Ascending aorta (tissue), 2 donors: ENCODE measurements around the gene RFTN1. TPM values are rescaled to one million over a fixed set of nuclear protein-coding genes. Genes with fewer than 3 reads are reported as not detected.

Experiments
- DNase-seq, 2 donors: peaks; one replicate each; pipeline ENCODE4 v3.0.0-alpha.2; 2019; ENCODE audit warnings: low spot score in 2 of 2
- H3K27ac ChIP-seq, 2 donors: fragments of 200-600 bp; sonication (generic); one replicate each; pipeline ENCODE4 v1.5.1; 2016 to 2017; ENCODE audit warnings: mild to moderate bottlenecking in 1 of 2
- H3K27me3 ChIP-seq: fragments of 200-600 bp; sonication (generic); one replicate; pipeline ENCODE4 v1.5.1; 2017
- H3K36me3 ChIP-seq, 2 donors: fragments of 200-600 bp; sonication (generic); one replicate each; pipeline ENCODE4 v1.5.1; 2016
- H3K4me1 ChIP-seq, 2 donors: fragments of 200-600 bp; sonication (generic); one replicate each; pipeline ENCODE4 v1.5.1; 2016 to 2017; ENCODE audit warnings: mild to moderate bottlenecking in 1 of 2
- H3K4me3 ChIP-seq, 2 donors: fragments of 200-600 bp; sonication (generic); one replicate each; pipeline ENCODE4 v1.5.1; 2016 to 2017; ENCODE audit warnings: mild to moderate bottlenecking in 1 of 2
- H3K9me3 ChIP-seq, 2 donors: fragments of 200-600 bp; sonication (generic); one replicate each; pipeline ENCODE4 v1.5.1; 2016
- intact Hi-C: fragments of 100-400 bp; cut with DNase I; formaldehyde crosslinking; loops from one replicate; pipeline ENCODE4 v1.15.1; 2023
- total RNA-seq: library from RNA; depleted of rRNA; stranded (reverse); fragments of >200 nt; gene quantifications from one replicate; pipeline ENCODE4 v1.1.0, GENCODE V29; 2016
- TF ChIP-seq, protein P1 (sequence below), 3 experiments: fragments of 200-600 bp in 2 of 3; fragments of 450-650 bp in 1 of 3; sonication (generic) in 2 of 3; IDR thresholded peaks; one replicate each; pipeline ENCODE4 v1.5.1; 2016 to 2019; ENCODE audit warnings: antibody characterized with exemption in 3 of 3, mild to moderate bottlenecking in 1 of 3, moderate library complexity in 1 of 3

The RFTN1 gene
- total RNA-seq, 1 donor from 2014 or later: 72.6 TPM

DNA sequence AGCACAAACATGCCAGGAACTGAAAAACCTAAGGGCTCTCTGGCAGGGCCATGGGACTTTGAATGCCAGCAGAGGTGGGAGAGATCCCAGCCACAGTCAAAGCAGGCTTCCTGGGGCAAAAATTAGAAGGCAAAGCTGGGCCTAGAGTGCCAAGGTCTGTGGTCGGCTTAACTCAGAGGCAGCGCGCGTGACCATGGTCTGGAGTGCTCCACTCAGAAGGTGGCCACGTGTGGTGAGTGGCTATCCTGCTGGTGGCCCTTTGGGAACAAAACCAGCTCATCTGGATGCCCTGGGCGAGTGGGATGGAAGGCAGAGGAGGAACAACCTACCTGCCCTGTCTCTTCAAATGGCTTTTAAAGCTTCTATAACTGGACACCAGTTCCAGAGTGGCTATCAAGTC is 185.4 kb downstream of the RFTN1 start:
- H3K4me1 ChIP-seq: peaks cover 2 to 7% of the 10 kb centered on the region in 2 donors
- no peaks in the 10 kb centered on the region for H3K9me3 ChIP-seq
- no peak for DNase-seq
- H3K4me3 ChIP-seq: no peak overlapping the region
- no peaks in the 10 kb centered on the region for H3K27me3 ChIP-seq
- TF ChIP-seq, protein P1, sequence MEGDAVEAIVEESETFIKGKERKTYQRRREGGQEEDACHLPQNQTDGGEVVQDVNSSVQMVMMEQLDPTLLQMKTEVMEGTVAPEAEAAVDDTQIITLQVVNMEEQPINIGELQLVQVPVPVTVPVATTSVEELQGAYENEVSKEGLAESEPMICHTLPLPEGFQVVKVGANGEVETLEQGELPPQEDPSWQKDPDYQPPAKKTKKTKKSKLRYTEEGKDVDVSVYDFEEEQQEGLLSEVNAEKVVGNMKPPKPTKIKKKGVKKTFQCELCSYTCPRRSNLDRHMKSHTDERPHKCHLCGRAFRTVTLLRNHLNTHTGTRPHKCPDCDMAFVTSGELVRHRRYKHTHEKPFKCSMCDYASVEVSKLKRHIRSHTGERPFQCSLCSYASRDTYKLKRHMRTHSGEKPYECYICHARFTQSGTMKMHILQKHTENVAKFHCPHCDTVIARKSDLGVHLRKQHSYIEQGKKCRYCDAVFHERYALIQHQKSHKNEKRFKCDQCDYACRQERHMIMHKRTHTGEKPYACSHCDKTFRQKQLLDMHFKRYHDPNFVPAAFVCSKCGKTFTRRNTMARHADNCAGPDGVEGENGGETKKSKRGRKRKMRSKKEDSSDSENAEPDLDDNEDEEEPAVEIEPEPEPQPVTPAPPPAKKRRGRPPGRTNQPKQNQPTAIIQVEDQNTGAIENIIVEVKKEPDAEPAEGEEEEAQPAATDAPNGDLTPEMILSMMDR (IDR thresholded peaks at IDR 0.05): no peak
- H3K36me3 ChIP-seq: peaks cover 9 to 28% of the 10 kb centered on the region in 2 donors
- intact Hi-C loops: no loop called here
- no peak overlapping the region for H3K27ac ChIP-seq

DNA sequence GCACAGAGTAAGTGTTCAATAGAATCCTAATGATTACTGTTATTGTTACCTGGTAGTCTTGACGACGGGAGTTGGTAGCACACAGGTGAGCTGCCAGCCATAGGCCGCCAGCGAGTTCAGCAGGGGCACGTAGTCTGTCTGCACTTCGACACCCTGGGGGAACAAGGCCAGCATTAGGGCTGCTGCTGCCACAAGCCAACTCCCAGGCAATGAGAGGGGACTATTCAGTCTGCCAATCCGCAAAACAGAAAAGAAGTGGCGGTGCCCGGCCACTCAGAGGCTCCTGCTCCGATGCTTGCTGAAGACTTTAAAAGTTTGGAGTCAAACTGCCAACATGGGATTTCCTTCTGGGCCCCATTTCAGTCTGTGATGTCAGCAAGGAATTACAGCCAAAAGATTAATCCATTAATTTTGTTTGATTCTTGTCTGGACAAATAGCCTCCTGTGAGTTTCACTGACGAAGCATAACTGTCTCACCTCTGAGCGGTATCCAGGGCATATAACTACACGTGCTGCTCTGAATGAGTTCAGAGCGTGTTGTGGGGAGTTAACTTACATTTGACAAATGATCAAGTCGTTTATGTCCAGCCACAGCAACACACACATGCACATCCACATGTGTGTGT is 186.7 kb downstream of the RFTN1 start:
- Histone ChIP-seq H3K36me3 (peaks cover 21 to 40% of the 10 kb centered on the region in 2 donors), H3K27ac (no peak overlapping the region)

DNA sequence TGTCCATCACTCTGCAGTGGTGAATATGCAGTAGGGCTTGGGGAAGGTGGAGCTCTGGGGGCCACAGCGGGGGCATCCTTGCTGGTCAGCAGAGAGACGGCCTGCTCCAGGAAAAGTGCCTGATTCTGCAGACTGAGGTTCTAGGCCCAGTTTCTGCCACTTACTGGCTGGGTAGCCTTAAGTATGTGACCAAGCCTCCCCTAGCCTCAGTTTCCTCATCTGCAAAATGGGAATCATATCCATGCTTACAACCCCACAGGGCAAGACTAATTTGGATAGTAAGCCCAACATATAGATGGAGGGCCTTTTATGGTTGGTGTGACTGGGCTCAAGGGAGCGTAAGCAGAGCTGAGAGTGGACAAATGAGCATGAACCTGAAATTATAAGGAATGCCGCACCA is 187.6 kb downstream of the RFTN1 start:
- Histone ChIP-seq H3K9me3 (no peaks in the 10 kb centered on the region), H3K36me3 (peaks cover 29 to 50% of the 10 kb centered on the region in 2 donors), H3K27ac (no peak overlapping the region), H3K4me1 (no peaks in the 10 kb centered on the region), H3K27me3 (no peaks in the 10 kb centered on the region), H3K4me3 (no peak overlapping the region)
- TF ChIP-seq, protein P1 (IDR thresholded peaks at IDR 0.05): no peak
- intact Hi-C loops: no loop called here
- no peak for DNase-seq

More for the DNA sequence above, 186.7 kb downstream of the RFTN1 start:
- no peak overlapping the region for H3K4me3 ChIP-seq
- no peak for DNase-seq
- TF ChIP-seq, protein P1 (IDR thresholded peaks at IDR 0.05): no peak
- no peaks in the 10 kb centered on the region for H3K4me1 ChIP-seq
- no peaks in the 10 kb centered on the region for H3K27me3 ChIP-seq
- H3K9me3 ChIP-seq: no peaks in the 10 kb centered on the region
- intact Hi-C loops: no loop called here

DNA sequence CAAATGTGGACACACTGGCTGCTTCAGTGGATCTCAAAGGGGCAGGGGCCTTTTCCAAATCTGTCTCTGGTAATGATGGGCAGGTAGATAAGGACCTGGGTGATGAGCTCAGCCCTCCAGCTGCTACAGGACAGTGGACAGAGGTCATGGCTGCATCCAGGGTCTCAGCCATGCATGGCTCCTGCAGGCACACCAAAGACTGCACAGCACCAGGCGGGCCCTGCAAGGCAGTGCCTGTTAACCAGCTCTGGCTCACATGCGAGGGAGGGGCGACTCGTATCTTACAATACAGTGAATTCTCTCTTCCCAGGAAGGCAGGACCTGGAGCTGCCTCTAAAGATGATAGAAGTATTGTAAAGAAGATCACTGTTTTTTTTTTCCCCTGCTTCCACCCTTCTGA is 189.8 kb downstream of the RFTN1 start:
- Histone ChIP-seq H3K27me3 (no peaks in the 10 kb centered on the region), H3K27ac (no peak overlapping the region), H3K4me3 (no peak overlapping the region), H3K36me3 (peaks cover 41 to 66% of the 10 kb centered on the region in 2 donors), H3K4me1 (no peaks in the 10 kb centered on the region), H3K9me3 (no peaks in the 10 kb centered on the region)
- intact Hi-C loops: no loop called here
- TF ChIP-seq, protein P1 (IDR thresholded peaks at IDR 0.05): no peak
- no peak for DNase-seq

DNA sequence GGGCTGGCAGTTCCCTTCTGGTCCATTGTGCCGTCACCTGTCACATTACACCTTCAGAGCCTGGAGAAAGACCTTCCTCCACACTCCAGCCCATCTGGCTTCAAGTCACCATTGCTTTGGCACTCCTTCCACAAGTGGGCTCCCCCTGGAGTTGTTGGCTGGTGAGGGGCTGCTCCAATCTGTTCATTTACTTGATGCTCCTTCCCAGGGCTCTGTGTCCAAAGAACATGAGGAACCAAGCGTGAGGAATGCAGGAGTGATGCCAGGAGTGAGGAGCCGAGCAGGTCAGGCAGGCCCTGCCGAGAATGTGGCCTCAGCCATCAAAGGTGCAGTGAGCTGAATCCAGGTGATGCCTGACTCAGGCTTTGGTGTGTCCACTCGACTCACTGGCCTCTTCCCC is 191.3 kb downstream of the RFTN1 start:
- Histone ChIP-seq H3K36me3 (peaks cover 41 to 73% of the 10 kb centered on the region in 2 donors), H3K9me3 (no peaks in the 10 kb centered on the region), H3K27me3 (no peaks in the 10 kb centered on the region), H3K4me1 (no peaks in the 10 kb centered on the region), H3K27ac (no peak overlapping the region), H3K4me3 (no peak overlapping the region)
- DNase-seq: no peak
- intact Hi-C loops: no loop called here
- TF ChIP-seq, protein P1 (IDR thresholded peaks at IDR 0.05): no peak

DNA sequence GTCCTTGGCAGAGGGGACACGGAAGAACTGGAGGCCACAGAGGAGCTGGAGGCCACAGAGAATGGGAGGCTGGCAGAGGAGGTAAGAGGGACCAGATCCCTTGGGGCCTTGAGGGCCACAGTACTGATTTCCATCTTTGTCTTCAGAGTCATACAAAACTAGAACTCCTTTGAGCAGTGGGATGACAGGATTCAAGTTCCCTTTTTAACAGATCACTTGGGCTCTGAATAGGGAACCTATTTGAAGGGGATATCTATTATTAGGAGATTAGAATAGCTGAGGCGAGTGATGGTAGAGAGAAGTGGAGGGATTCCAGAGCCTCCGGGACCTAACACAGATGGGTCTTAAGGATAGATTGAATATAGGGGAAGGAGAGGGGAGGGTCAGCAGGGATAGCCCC is 192.8 kb downstream of the RFTN1 start:
- no peaks in the 10 kb centered on the region for H3K4me1 ChIP-seq
- peaks cover 47 to 74% of the 10 kb centered on the region in 2 donors for H3K36me3 ChIP-seq
- no peaks in the 10 kb centered on the region for H3K9me3 ChIP-seq
- no peaks in the 10 kb centered on the region for H3K27me3 ChIP-seq
- intact Hi-C loops: no loop called here
- H3K4me3 ChIP-seq: no peak overlapping the region
- TF ChIP-seq, protein P1 (IDR thresholded peaks at IDR 0.05): no peak
- H3K27ac ChIP-seq: no peak overlapping the region
- no peak for DNase-seq
